Measurements from ENCODE around the gene ZNF274.

GRCh38 chr19:58213075-58213369, 30.2 kb downstream of the ZNF274 start:
- TF ChIP-seq CTCF (conservative IDR thresholded peaks at IDR 0.05) (no peak), ZFX (IDR thresholded peaks at IDR 0.05) (no peak)
